ENCODE measurements around the gene ZDHHC7. TPM values are rescaled to one million over a fixed set of nuclear protein-coding genes. Genes with fewer than 3 reads are reported as not detected.

Gene ZDHHC7
- total and polyA plus RNA-seq, 9 of the 15 experiments (the other 6 are each of a cell fraction or from before 2014, with no cell fraction given): 1.7 to 49.7 (median 37.4) TPM

- no peak for TF ChIP-seq ZNF395 (CRISPR knock-in tag; IDR thresholded peaks at IDR 0.05)
These were observed 5.8 kb upstream of the ZDHHC7 start (continued) for GRCh38 chr16:85017151-85017550.

GRCh38 chr16:85015481-85016187 is 4.3 kb upstream of the ZDHHC7 start:
- in situ Hi-C loops (cut with MboI): no loop called here
- DNase-seq (ENCODE audit: extremely low read depth in 1 of 4, low spot score in 3 of 4) (no peak), FAIRE-seq (no peak), ATAC-seq (no peak)
- Histone ChIP-seq H3K9ac (ENCODE audit: insufficient read depth in 1 of 2, low read depth in 2 of 2, low read length in 2 of 2) (no peak overlapping the region), H3K4me1 (replicated peaks in 1 of 2; ENCODE audit: control insufficient read depth in 2 of 2, insufficient read depth in 2 of 2, low read length in 2 of 2) (peaks cover 0 to 11% of the 10 kb centered on the region in 2 experiments; a peak in 4 of 5 replicates), H3K4me3 (no peak overlapping the region), H3K27me3 (ENCODE audit: control insufficient read depth in 2 of 2, insufficient read depth in 2 of 2, low read length in 2 of 2) (peaks cover 6 to 12% of the 10 kb centered on the region in 2 experiments; a peak in 4 of 5 replicates), H3K9me3 (replicated peaks; ENCODE audit: control insufficient read depth, insufficient read depth, low read depth, low read length) (no peaks in the 10 kb centered on the region), H4K20me1 (replicated peaks; ENCODE audit: control insufficient read depth, insufficient read depth, low read length) (peaks cover 4% of the 10 kb centered on the region), H3K27ac (ENCODE audit: extremely low read depth, low read depth, low read length) (no peak overlapping the region), H3K9me1 (ENCODE audit: control insufficient read depth, insufficient read depth, low read length) (no peaks in the 10 kb centered on the region), H3K36me3 (ENCODE audit: control insufficient read depth, insufficient read depth, low read length) (no peaks in the 10 kb centered on the region), H3K4me2 (ENCODE audit: insufficient read depth, low read length) (no peak overlapping the region), H2AFZ (ENCODE audit: low read depth, low read length) (no peak overlapping the region), H3K79me2 (ENCODE audit: control insufficient read depth, insufficient read depth, low read length) (peaks cover 15% of the 10 kb centered on the region)
- 71% methylated on average over 5 of the region's 5 CpGs for WGBS (ENCODE audit: insufficient coverage, low coverage, missing lambda C conversion rate)
- intact Hi-C loops (cut with micrococcal nuclease): no loop called here
- CTCF ChIA-PET (ENCODE audit: low intra/inter-chr PET ratio): interaction anchor here (0.6 kb wide), 1 partner anchor 88 kb away, joined by 5 read pairs; no protein-coding TSS in a partner anchor
- BruUV-seq (replicated peaks): no TSS peak
- POLR2A ChIA-PET: interaction anchor here (1.0 to 2.4 kb wide), 4 partner anchors 10 to 64 kb away, joined by 4 to 17 read pairs (median 5); partner anchors contain the start of gene KIAA0513
- TF ChIP-seq NR2C1 (IDR thresholded peaks at IDR 0.05) (no peak), NR2C1 (tag; IDR thresholded peaks at IDR 0.05) (no peak), PBX2 (CRISPR knock-in tag; IDR thresholded peaks at IDR 0.05; ENCODE audit: low read depth) (no peak), PBX2 (tag; conservative IDR thresholded peaks at IDR 0.05; ENCODE audit: low read depth) (no peak), ZBTB7A (IDR thresholded peaks at IDR 0.05; ENCODE audit: borderline replicate concordance, control insufficient read depth, low read depth, low read length) (no peak), POLR2G (IDR thresholded peaks at IDR 0.05; ENCODE audit: low read depth, low read length) (no peak), NONO (IDR thresholded peaks at IDR 0.05; ENCODE audit: low read depth in 2 of 2, low read length in 1 of 2) (no peak), ZNF449 (CRISPR knock-in tag; IDR thresholded peaks at IDR 0.05) (no peak), SMAD3 (CRISPR knock-in tag; conservative IDR thresholded peaks at IDR 0.05) (no peak), GTF2E2 (tag; IDR thresholded peaks at IDR 0.05) (no peak), PHB2 (IDR thresholded peaks at IDR 0.05; ENCODE audit: low read depth) (no peak), ZNF79 (CRISPR knock-in tag; IDR thresholded peaks at IDR 0.05; ENCODE audit: low read depth) (no peak), HDAC1 (IDR thresholded peaks at IDR 0.05) (no peak), ADNP (tag; IDR thresholded peaks at IDR 0.05) (no peak; the same call in 1 of the 2 replicates)

Data from K562 (cell line).